Fibroblast of the aortic adventitia (primary cell): ENCODE measurements around the gene FLNC. TPM values are rescaled to one million over a fixed set of nuclear protein-coding genes. Genes with fewer than 3 reads are reported as not detected.

Experiments used
- DNase-seq: peaks from one replicate; pipeline ENCODE4 v3.0.0-alpha.2; 2010; ENCODE audit warnings: low read depth
- H3K4me3 ChIP-seq: 2 replicates; pipeline ENCODE4 v1.5.1; 2011; ENCODE audit warnings: low read depth, mild to moderate bottlenecking, control low read depth, low read length, moderate library complexity
- CTCF ChIP-seq: IDR thresholded peaks from 2 replicates; pipeline ENCODE4 v1.5.1; 2011; ENCODE audit warnings: mild to moderate bottlenecking, low read length, control low read depth, inconsistent platforms; ENCODE audit not compliant: insufficient read depth
- total RNA-seq: library from RNA; depleted of rRNA; stranded (reverse); fragments of >200 nt; gene quantifications from 2 replicates; pipeline ENCODE4 v1.2.3, GENCODE V29; 2012; ENCODE audit warnings: low replicate concordance

Gene FLNC
- total RNA-seq, 1 donor, result 193 TPM

- DNase-seq, result no peak
- no peak for TF ChIP-seq CTCF
- H3K4me3 ChIP-seq, result no peak overlapping the region
Measured at GRCh38 chr7:128902761-128903585, 72.8 kb downstream of the FLNC start.

- TF ChIP-seq CTCF, result no peak
- no peak overlapping the region for H3K4me3 ChIP-seq
- DNase-seq, result no peak
Measured at GRCh38 chr7:128903621-128904361, 73.6 kb downstream of the FLNC start.

GRCh38 chr7:128904381-128905197 lies 74.4 kb downstream of the FLNC start:
- H3K4me3 ChIP-seq, result no peak overlapping the region
- peak; percentile 63 for TF ChIP-seq CTCF
- peak; percentile 65 for DNase-seq

- no peak for TF ChIP-seq CTCF
- no peak for DNase-seq
- H3K4me3 ChIP-seq, result no peak overlapping the region
Measured at GRCh38 chr7:128906001-128906765, 76.0 kb downstream of the FLNC start.

GRCh38 chr7:128906766-128907559 lies 76.8 kb downstream of the FLNC start:
- no peak overlapping the region for H3K4me3 ChIP-seq
- no peak for TF ChIP-seq CTCF
- no peak for DNase-seq

Other genes starting within 250 kb of the FLNC start
- 1.2 and 3.1 TPM in 2 replicates for gene GARIN1A, start 158.1 kb upstream of the FLNC start, total RNA-seq
- 624 and 625 TPM in 2 replicates for gene CALU, start 91.0 kb upstream of the FLNC start, total RNA-seq
- not detected in 2 replicates for gene OPN1SW, start 54.6 kb upstream of the FLNC start, total RNA-seq
- gene CCDC136, start 38.4 kb upstream of the FLNC start, total RNA-seq, result 9.9 and 15.7 TPM in 2 replicates
- 6.1 and 76.7 TPM in 2 replicates for gene ATP6V1F, start 32.5 kb downstream of the FLNC start, total RNA-seq
- 0.09 and 1.6 TPM in 2 replicates for gene KCP, start 80.3 kb downstream of the FLNC start, total RNA-seq
- not detected in 2 replicates for gene IRF5, start 107.5 kb downstream of the FLNC start, total RNA-seq
- 56.7 and 63.3 TPM in 2 replicates for gene TNPO3, start 224.7 kb downstream of the FLNC start, total RNA-seq